Left renal cortex interstitium (tissue), 4 donors: ENCODE measurements around the gene PAQR4. TPM values are rescaled to one million over a fixed set of nuclear protein-coding genes. Genes with fewer than 3 reads are reported as not detected.

Source experiments
- DNase-seq, 4 donors: peaks; one replicate each; pipeline ENCODE4 v3.0.0-alpha.2; 2013; ENCODE audit warnings: low read depth in 4 of 4, low spot score in 2 of 4, missing footprints in 1 of 4
- polyA plus RNA-seq, 4 donors: library from polyadenylated mRNA; unstranded; fragments of 120-200 nt; gene quantifications; one replicate each; pipeline ENCODE4 v1.2.1, GENCODE V29; 2013; ENCODE audit not compliant: insufficient read length in 4 of 4

Gene PAQR4
- polyA plus RNA-seq, 4 donors = 8.7 to 11.4 (median 9.9) TPM

- no peak for DNase-seq
Measured at GRCh38 chr16:2963723-2964474, 5.2 kb upstream of the PAQR4 start, which contains the start of gene KREMEN2. KREMEN2 (plus strand) TSS chr16:2964275; CDS start chr16:2964521, 246 bp downstream.

GRCh38 chr16:2964475-2965336, 4.4 kb upstream of the PAQR4 start:
- DNase-seq = no peak

- no peak for DNase-seq
Measured at GRCh38 chr16:2966043-2966807, 2.9 kb upstream of the PAQR4 start.

GRCh38 chr16:2966808-2967191, 2.3 kb upstream of the PAQR4 start:
- DNase-seq = no peak

GRCh38 chr16:2967211-2967631, 1.9 kb upstream of the PAQR4 start:
- no peak for DNase-seq

- no peak for DNase-seq
Measured at GRCh38 chr16:2967721-2968161, 1.4 kb upstream of the PAQR4 start.

GRCh38 chr16:2968368-2968737, 795 bp upstream of the PAQR4 start:
- no peak for DNase-seq

GRCh38 chr16:2969545-2970521, 685 bp downstream of the PAQR4 start:
- DNase-seq = no peak

- no peak for DNase-seq
Measured at GRCh38 chr16:2970563-2970962, 1.4 kb downstream of the PAQR4 start.

- DNase-seq = no peak
Measured at GRCh38 chr16:2971134-2971984, 2.2 kb downstream of the PAQR4 start.

GRCh38 chr16:2971985-2972784, 3.0 kb downstream of the PAQR4 start:
- DNase-seq = no peak

GRCh38 chr16:2973093-2973492, 3.9 kb downstream of the PAQR4 start:
- no peak for DNase-seq

- DNase-seq = no peak
Measured at GRCh38 chr16:2973605-2974318, 4.6 kb downstream of the PAQR4 start.

- DNase-seq = no peak
Measured at GRCh38 chr16:2974319-2975056, 5.3 kb downstream of the PAQR4 start.

GRCh38 chr16:2975161-2975795, 6.1 kb downstream of the PAQR4 start:
- DNase-seq = no peak

GRCh38 chr16:2976201-2976600, 7.1 kb downstream of the PAQR4 start:
- DNase-seq = no peak
